Osteoblast (primary cell): ENCODE data around the gene SHH. TPM values are rescaled to one million over a fixed set of nuclear protein-coding genes. Genes with fewer than 3 reads are reported as not detected.

Experiments used
- DNase-seq: peaks from one replicate; pipeline ENCODE4 v3.0.0; 2011; ENCODE audit warnings: low spot score, mixed read lengths; ENCODE audit not compliant: insufficient read length; ENCODE audit errors: missing footprints
- H2AFZ ChIP-seq: 2 replicates; pipeline ENCODE4 v1.6.0; 2011; ENCODE audit warnings: mild to moderate bottlenecking, low read length
- H3K27ac ChIP-seq: 2 replicates; pipeline ENCODE4 v1.5.1; 2011; ENCODE audit warnings: mild to moderate bottlenecking, low read depth, low read length, moderate library complexity
- H3K27me3 ChIP-seq: 2 replicates; pipeline ENCODE4 v1.6.0; 2012; ENCODE audit warnings: mild to moderate bottlenecking, control low read depth, inconsistent platforms, low read length, moderate library complexity; ENCODE audit not compliant: insufficient read depth
- H3K36me3 ChIP-seq: 2 replicates; pipeline ENCODE4 v1.5.1; 2011; ENCODE audit warnings: mild to moderate bottlenecking, low read length, control low read depth, moderate library complexity; ENCODE audit not compliant: insufficient read depth
- H3K4me1 ChIP-seq: 2 replicates; pipeline ENCODE4 v1.5.1; 2011; ENCODE audit warnings: mild to moderate bottlenecking, low read length, control low read depth, moderate library complexity; ENCODE audit not compliant: insufficient read depth
- H3K4me2 ChIP-seq: 2 replicates; pipeline ENCODE4 v1.6.0; 2011; ENCODE audit warnings: mild to moderate bottlenecking, low read length; ENCODE audit not compliant: insufficient read depth
- H3K4me3 ChIP-seq: fragments of 200-600 bp; sonication (generic); 3 replicates; pipeline ENCODE4 v1.5.1; 2012; ENCODE audit warnings: mild to moderate bottlenecking, low read length, inconsistent platforms; ENCODE audit not compliant: insufficient read depth
- H3K79me2 ChIP-seq: 2 replicates; pipeline ENCODE4 v1.6.0; 2012; ENCODE audit warnings: mild to moderate bottlenecking, low read length, control low read depth, inconsistent platforms; ENCODE audit not compliant: insufficient read depth
- H3K9me3 ChIP-seq: 2 replicates; pipeline ENCODE4 v1.5.1; 2011; ENCODE audit warnings: low read depth, low read length, control low read depth
- H4K20me1 ChIP-seq: 2 replicates; pipeline ENCODE4 v1.6.0; 2012; ENCODE audit warnings: mild to moderate bottlenecking, low read length, control low read depth; ENCODE audit not compliant: insufficient read depth
- CTCF ChIP-seq: IDR thresholded peaks from 2 replicates; pipeline ENCODE4 v1.5.1; 2011; ENCODE audit warnings: mild to moderate bottlenecking, low read depth, low read length, moderate library complexity; ENCODE audit errors: extremely low read depth
- total RNA-seq: library from RNA; depleted of rRNA; stranded (reverse); fragments of >200 nt; gene quantifications from 2 replicates; pipeline ENCODE4 v1.2.3, GENCODE V29; 2012

The SHH gene
- total RNA-seq, 1 donor = not detected

DNA sequence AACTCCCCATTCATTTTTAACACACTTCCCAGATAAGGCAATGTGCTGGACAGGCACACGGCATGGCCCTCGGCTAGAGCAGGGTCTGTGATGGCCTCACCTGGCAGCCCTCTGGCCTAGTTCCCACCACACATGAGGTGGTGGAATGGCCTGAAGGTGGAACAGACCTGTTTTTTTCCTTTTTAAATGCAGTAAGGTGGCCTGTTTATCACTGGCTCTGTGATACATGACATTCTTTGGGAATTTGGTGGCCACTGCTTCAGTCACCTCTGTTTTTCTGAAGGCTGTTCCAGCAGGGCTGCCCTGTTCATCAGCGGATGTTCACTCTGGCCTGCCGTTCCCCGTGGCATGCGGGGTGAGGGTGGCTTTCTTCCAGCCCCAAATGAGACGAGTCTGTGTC lies 36.6 kb downstream of the SHH start:
- H3K4me1 ChIP-seq = no peaks in the 10 kb centered on the region
- peaks cover 3% of the 10 kb centered on the region for H4K20me1 ChIP-seq
- no peaks in the 10 kb centered on the region for H3K9me3 ChIP-seq
- no peak for TF ChIP-seq CTCF
- H3K27me3 ChIP-seq = no peaks in the 10 kb centered on the region
- no peaks in the 10 kb centered on the region for H3K79me2 ChIP-seq
- H2AFZ ChIP-seq = no peak overlapping the region
- DNase-seq = no peak
- peaks cover 50% of the 10 kb centered on the region for H3K36me3 ChIP-seq
- no peak overlapping the region for H3K4me2 ChIP-seq
- H3K4me3 ChIP-seq = no peak overlapping the region
- H3K27ac ChIP-seq = no peak overlapping the region

DNA sequence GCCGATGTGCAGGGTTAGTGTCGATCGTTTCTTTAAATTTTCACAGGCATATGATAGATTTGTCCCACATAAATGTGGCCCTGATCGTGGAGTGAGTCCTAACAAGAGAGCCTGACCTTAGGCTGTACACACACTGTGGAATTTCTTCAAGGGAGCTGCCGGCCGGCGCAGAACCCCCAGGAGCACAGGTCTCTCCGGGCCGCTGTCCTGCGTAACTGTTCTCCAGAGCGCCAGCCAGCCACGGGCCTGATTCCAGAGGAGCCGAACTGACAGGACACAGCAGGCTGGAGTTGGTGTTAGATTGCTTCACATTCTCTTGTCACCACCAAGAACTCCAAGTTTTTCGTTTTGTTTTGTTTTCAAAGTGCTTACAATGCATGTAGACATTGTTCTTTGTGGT lies 37.3 kb downstream of the SHH start:
- H3K79me2 ChIP-seq = no peaks in the 10 kb centered on the region
- H2AFZ ChIP-seq = no peak overlapping the region
- H3K27ac ChIP-seq = no peak overlapping the region
- no peak overlapping the region for H3K4me3 ChIP-seq
- H3K27me3 ChIP-seq = no peaks in the 10 kb centered on the region
- no peaks in the 10 kb centered on the region for H3K4me1 ChIP-seq
- no peak for TF ChIP-seq CTCF
- H3K4me2 ChIP-seq = no peak overlapping the region
- no peaks in the 10 kb centered on the region for H3K9me3 ChIP-seq
- peaks cover 52% of the 10 kb centered on the region for H3K36me3 ChIP-seq
- no peak for DNase-seq
- H4K20me1 ChIP-seq = peaks cover 3% of the 10 kb centered on the region

DNA sequence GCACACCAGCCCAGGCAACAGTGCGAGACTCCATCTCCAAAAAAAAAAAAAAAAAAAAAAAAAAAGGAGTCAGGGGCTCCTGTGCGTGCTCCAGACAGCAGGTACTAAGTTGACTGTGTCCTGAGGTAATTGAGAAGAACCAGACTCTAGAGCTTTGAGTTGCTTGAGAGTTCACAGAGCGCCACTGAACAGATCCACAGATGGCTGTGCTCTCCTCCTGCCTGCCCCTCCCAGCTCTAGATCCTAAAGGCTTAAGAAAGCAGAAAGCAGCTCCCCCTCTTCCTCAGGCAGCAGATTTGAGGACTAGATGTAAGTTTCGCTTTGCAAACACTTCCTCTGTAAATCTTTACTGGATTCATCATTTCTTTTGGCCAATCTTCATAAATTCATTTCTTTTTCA lies 38.7 kb downstream of the SHH start:
- Histone ChIP-seq H3K27ac (no peak overlapping the region), H3K36me3 (peaks cover 59% of the 10 kb centered on the region), H3K27me3 (no peaks in the 10 kb centered on the region), H3K4me1 (no peaks in the 10 kb centered on the region), H3K79me2 (no peaks in the 10 kb centered on the region), H3K9me3 (no peaks in the 10 kb centered on the region), H2AFZ (no peak overlapping the region), H4K20me1 (peaks cover under 1% of the 10 kb centered on the region), H3K4me2 (no peak overlapping the region), H3K4me3 (no peak overlapping the region)
- TF ChIP-seq CTCF = no peak
- no peak for DNase-seq

- Histone ChIP-seq H3K36me3 (peaks cover 67% of the 10 kb centered on the region), H3K4me2 (no peak overlapping the region)
- no peak for DNase-seq
Measured at GRCh38 chr7:155770241-155770640, 42.0 kb downstream of the SHH start.

More at GRCh38 chr7:155770241-155770640, 42.0 kb downstream of the SHH start:
- Histone ChIP-seq H3K27ac (no peak overlapping the region), H3K4me1 (no peaks in the 10 kb centered on the region), H3K79me2 (no peaks in the 10 kb centered on the region), H3K4me3 (no peak overlapping the region), H3K9me3 (no peaks in the 10 kb centered on the region), H2AFZ (no peak overlapping the region), H4K20me1 (peaks cover 4% of the 10 kb centered on the region), H3K27me3 (no peaks in the 10 kb centered on the region)
- TF ChIP-seq CTCF = no peak
